GM10266 (cell line): ENCODE measurements around the gene RARG.

Experiments
- DNase-seq: peaks from one replicate; pipeline ENCODE4 v3.0.0; 2012; ENCODE audit errors: extremely low spot score
- CTCF ChIP-seq: IDR thresholded peaks from 2 replicates; pipeline ENCODE4 v1.5.1; 2012; ENCODE audit warnings: mild to moderate bottlenecking, low read depth; ENCODE audit not compliant: control insufficient read depth, insufficient read depth; ENCODE audit errors: missing control alignments

RARG gene

DNA sequence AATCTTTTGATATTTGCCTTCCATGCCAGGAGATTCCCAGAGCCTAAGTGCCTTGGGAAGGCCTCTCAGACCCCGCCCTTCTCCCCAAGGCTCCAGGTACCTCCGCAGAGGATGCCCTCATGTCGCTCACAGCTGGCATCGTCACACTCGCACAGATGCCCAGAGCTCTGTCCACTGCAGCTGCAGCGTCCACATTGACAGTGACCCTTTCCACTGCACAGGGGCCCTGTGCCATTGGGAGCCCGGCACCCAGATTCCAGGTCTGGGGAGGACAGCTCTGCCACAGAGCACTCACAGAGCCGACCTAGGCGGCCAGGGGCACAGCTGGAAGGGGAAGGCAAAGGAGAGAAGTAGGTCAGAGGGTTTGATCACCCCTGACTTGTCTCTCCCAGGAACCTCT lies 39.0 kb downstream of the RARG start:
- TF ChIP-seq CTCF: no peak
- DNase-seq: no peak

DNA sequence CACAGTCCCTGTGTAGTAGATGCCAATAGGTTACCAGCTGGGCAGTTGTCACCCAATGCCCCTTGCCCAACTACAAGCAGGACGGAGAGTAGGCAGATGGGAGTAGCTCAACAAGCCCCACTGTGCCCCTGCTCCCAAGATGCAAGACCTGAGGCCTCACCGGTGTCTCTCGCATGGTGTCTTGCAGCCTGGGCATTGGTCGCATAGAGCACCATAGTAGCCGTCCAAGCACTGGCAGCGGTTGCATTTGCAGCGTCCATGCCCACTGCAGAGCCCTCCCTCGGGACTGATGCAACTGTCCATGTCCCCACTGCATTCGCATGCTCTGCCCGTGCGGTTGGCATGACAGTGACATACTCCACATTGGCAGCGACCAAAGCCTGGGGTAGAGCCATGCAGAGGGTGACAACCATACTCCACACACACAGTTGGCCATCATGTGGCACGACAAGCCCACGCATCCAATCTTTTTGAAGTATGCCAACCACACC lies 39.4 kb downstream of the RARG start:
- DNase-seq: no peak
- TF ChIP-seq CTCF: no peak

DNA sequence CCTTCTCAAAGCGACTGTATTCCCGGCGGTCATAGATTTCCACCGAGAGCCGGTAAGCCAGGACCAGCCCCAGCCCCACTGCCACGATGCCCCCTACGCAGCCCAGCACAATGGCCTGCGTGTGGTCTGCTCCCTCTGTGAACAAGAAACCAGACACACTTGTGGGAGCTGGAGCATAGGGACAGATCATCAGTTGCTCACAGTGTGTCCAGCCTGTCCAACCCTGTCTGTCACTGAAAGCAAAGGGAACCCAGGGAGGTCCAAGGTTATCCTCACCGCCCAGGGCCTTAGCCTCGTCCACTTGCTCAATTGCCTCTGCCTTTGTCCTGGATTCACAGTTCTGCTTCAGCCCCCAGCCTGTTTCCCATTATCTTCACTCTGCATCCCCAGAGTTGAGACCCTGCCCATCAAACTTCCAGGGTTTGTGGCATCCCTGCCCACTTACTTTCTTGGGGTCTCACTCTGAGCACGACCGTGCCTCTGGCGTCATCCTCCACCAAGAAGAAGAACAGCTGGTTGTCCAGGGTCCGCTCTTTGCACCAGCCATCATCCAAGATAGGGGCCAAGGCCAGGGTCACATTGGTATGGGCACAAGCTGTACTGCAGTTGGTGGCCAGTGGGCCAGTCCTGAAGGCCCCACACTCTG lies 40.0 kb downstream of the RARG start:
- no peak for TF ChIP-seq CTCF
- no peak for DNase-seq

DNA sequence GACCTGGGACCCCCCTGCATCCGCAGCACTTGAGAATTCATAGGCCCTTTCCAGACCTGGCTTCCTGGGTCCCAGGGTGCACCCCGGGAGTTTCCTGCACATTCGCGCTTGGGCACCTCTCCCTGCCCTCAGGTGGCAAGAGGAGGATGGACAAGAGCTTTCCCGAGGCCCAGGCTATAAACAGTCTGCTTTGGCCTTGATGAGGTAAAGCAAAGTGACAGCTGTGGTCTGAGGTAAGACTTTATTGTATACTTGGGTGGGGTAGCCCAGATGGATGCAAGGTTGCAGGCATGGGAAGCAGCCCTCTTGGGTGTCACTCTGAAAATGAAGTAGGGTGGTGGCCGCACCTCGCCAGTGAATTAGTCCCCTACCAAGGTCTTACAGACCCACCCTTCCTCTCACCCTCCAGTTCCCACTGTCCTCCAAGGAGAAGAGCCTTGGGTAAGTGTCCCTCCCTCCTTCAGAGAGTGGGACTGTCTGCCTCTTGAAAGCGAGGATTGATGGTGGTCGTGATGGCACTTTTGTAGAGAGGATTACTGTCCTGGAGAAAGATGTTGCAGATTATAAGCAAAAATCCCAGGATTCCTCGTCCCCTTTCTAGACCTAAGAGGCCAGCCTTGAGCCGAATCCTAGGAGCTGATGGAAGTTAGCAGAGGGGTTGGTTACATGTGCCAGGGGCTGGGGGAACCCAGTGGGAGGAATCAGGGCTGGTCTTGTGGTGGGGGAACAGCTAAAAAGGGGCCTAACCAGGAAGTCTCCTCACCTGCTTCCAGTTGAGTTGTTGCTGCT lies 40.7 kb downstream of the RARG start:
- no peak for DNase-seq
- no peak for TF ChIP-seq CTCF

GRCh38 chr12:53190108-53190729 lies 41.8 kb downstream of the RARG start:
- DNase-seq: peak; percentile 40
- peak; percentile 61 for TF ChIP-seq CTCF

- TF ChIP-seq CTCF: no peak
- DNase-seq: no peak
These were observed 44.7 kb downstream of the RARG start for GRCh38 chr12:53187145-53187899.
